Peyer's patch (tissue), 4 donors: Measurements from ENCODE around the gene DCAF17. TPM values are rescaled to one million over a fixed set of nuclear protein-coding genes. Genes with fewer than 3 reads are reported as not detected.
"Not testable (repeated sequence)": the region's sequence is repeated elsewhere in the genome, so short reads cannot be mapped to it uniquely, and the experiment has no call there.

Experiments used
- DNase-seq, 3 donors: peaks; one replicate each; pipeline ENCODE4 v3.0.0-alpha.2; 2017 to 2019
- H3K27ac ChIP-seq, 4 donors: fragments of 200-600 bp; sonication (generic); one replicate each; pipeline ENCODE4 v1.5.1; 2016 to 2019
- H3K27me3 ChIP-seq, 2 donors: fragments of 200-600 bp; sonication (generic); one replicate each; pipeline ENCODE4 v1.5.1; 2019
- H3K36me3 ChIP-seq, 3 donors: fragments of 200-600 bp; sonication (generic); one replicate each; pipeline ENCODE4 v1.5.1; 2016 to 2019
- H3K4me1 ChIP-seq, 4 donors: fragments of 200-600 bp; sonication (generic); one replicate each; pipeline ENCODE4 v1.5.1; 2016 to 2019
- H3K4me3 ChIP-seq, 4 donors: fragments of 200-600 bp; sonication (generic); 1 replicate in 3 of 4; 2 replicates in 1 of 4; pipeline ENCODE4 v1.5.1; 2016 to 2019; ENCODE audit warnings: mild to moderate bottlenecking in 1 of 4
- H3K9me3 ChIP-seq, 4 donors: fragments of 200-600 bp; sonication (generic); one replicate each; pipeline ENCODE4 v1.5.1; 2016 to 2019; ENCODE audit warnings: mild to moderate bottlenecking in 1 of 4
- CTCF ChIP-seq, 6 experiments: fragments of 450-650 bp in 4 of 6; fragments of 200-600 bp in 2 of 6; sonication (generic) in 1 of 6; IDR thresholded peaks; one replicate each; pipeline ENCODE4 v1.5.1; 2017 to 2019; ENCODE audit warnings: antibody characterized with exemption in 6 of 6, mild to moderate bottlenecking in 3 of 6, moderate library complexity in 1 of 6
- POLR2A ChIP-seq, 2 donors: fragments of 450-650 bp; IDR thresholded peaks; one replicate each; pipeline ENCODE4 v1.5.1; 2017; ENCODE audit warnings: antibody characterized with exemption in 2 of 2, mild to moderate bottlenecking in 2 of 2, moderate library complexity in 2 of 2
- total RNA-seq, 4 donors: library from RNA; depleted of rRNA; stranded (reverse); fragments of >200 nt; gene quantifications; one replicate each; pipeline ENCODE4 v1.1.0, GENCODE V29; 2016

Gene DCAF17
- total RNA-seq, 4 donors from 2014 or later = 17.3 to 29.7 (median 24.9) TPM

- peak overlapping the region in 2 of 4 donors; percentile 59 to 75 for H3K27ac ChIP-seq
- DNase-seq = peak in 2 of 3 donors; percentile 81 to 93
- peaks cover 0 to 14% (median 0%) of the 10 kb centered on the region in 4 donors for H3K4me1 ChIP-seq
- no peaks in the 10 kb centered on the region for H3K9me3 ChIP-seq
- peak overlapping the region in 2 of 4 donors; percentile 0 to 5 for H3K4me3 ChIP-seq
- peak in 1 of 2 donors; percentile 68 for TF ChIP-seq POLR2A (IDR thresholded peaks at IDR 0.05)
- TF ChIP-seq CTCF (IDR thresholded peaks at IDR 0.05) = no peak
- no peaks in the 10 kb centered on the region for H3K36me3 ChIP-seq
- H3K27me3 ChIP-seq = no peaks in the 10 kb centered on the region
Observed at GRCh38 chr2:171487803-171488259, 53.8 kb downstream of the DCAF17 start.

- DNase-seq = peak in 2 of 3 donors; percentile 67 to 86
- Histone ChIP-seq H3K27me3 (no peaks in the 10 kb centered on the region), H3K9me3 (no peaks in the 10 kb centered on the region), H3K4me3 (no peak overlapping the region), H3K36me3 (no peaks in the 10 kb centered on the region), H3K27ac (peak overlapping the region in 3 of 4 donors; percentile 38 to 73 (median 72)), H3K4me1 (peaks cover 0 to 14% (median 0%) of the 10 kb centered on the region in 4 donors)
- TF ChIP-seq POLR2A (IDR thresholded peaks at IDR 0.05) (peak in 1 of 2 donors; percentile 48), CTCF (IDR thresholded peaks at IDR 0.05) (no peak)
Observed at GRCh38 chr2:171490577-171490976, 56.6 kb downstream of the DCAF17 start.

GRCh38 chr2:171491292-171491691 lies 57.3 kb downstream of the DCAF17 start:
- no peaks in the 10 kb centered on the region for H3K36me3 ChIP-seq
- peak overlapping the region in 3 of 4 donors; percentile 38 to 73 (median 72) for H3K27ac ChIP-seq
- H3K4me1 ChIP-seq = peaks cover 0 to 14% (median 0%) of the 10 kb centered on the region in 4 donors
- DNase-seq = no peak
- no peak overlapping the region for H3K4me3 ChIP-seq
- no peak for TF ChIP-seq POLR2A (IDR thresholded peaks at IDR 0.05)
- no peak for TF ChIP-seq CTCF (IDR thresholded peaks at IDR 0.05)
- H3K27me3 ChIP-seq = no peaks in the 10 kb centered on the region
- H3K9me3 ChIP-seq = no peaks in the 10 kb centered on the region

- Histone ChIP-seq H3K27me3 (no peaks in the 10 kb centered on the region), H3K9me3 (no peaks in the 10 kb centered on the region), H3K27ac (peak overlapping the region in 2 of 4 donors; percentile 54 to 74), H3K4me1 (peaks cover 0 to 9% (median 0%) of the 10 kb centered on the region in 4 donors), H3K36me3 (no peaks in the 10 kb centered on the region), H3K4me3 (no peak overlapping the region)
- DNase-seq = peak in 2 of 3 donors; percentile 70 to 87
- TF ChIP-seq CTCF (IDR thresholded peaks at IDR 0.05) (peak in 1 of 6 experiments; percentile 12), POLR2A (IDR thresholded peaks at IDR 0.05) (peak; percentile 6 to 53)
Observed at GRCh38 chr2:171492664-171493063, 58.6 kb downstream of the DCAF17 start.

GRCh38 chr2:171497664-171498063 lies 63.6 kb downstream of the DCAF17 start:
- H3K9me3 ChIP-seq, DNase-seq, H3K27me3 ChIP-seq, H3K27ac ChIP-seq, H3K4me3 ChIP-seq, H3K4me1 ChIP-seq, H3K36me3 ChIP-seq: not testable (repeated sequence)

GRCh38 chr2:171505374-171505773 lies 71.3 kb downstream of the DCAF17 start:
- Histone ChIP-seq H3K27ac (no peak overlapping the region), H3K27me3 (no peaks in the 10 kb centered on the region), H3K4me3 (no peak overlapping the region), H3K4me1 (peaks cover 0 to 9% (median 0%) of the 10 kb centered on the region in 4 donors), H3K36me3 (no peaks in the 10 kb centered on the region), H3K9me3 (no peaks in the 10 kb centered on the region)
- no peak for DNase-seq
- no peak for TF ChIP-seq POLR2A (IDR thresholded peaks at IDR 0.05)
- TF ChIP-seq CTCF (IDR thresholded peaks at IDR 0.05) = no peak
